Right ventricle myocardium superior (tissue), 1 donor: Measurements from ENCODE around the gene NAT9. TPM values are rescaled to one million over a fixed set of nuclear protein-coding genes. Genes with fewer than 3 reads are reported as not detected.
A peak's percentile ranks its signal among the peaks of the same experiment; 100 is the strongest.

ENCODE experiments used
- ATAC-seq: fragments of 200-7000 bp; cut with Tn5 transposase; one replicate; pipeline ENCODE4 v1.9.1; 2020; ENCODE audit warnings: mild to moderate bottlenecking; ENCODE audit not compliant: poor library complexity
- DNase-seq: peaks from one replicate; pipeline ENCODE4 v3.0.0-alpha.2; 2020
- intact Hi-C: fragments of 100-400 bp; cut with DNase I; formaldehyde crosslinking; loops from one replicate; pipeline ENCODE4 v1.11.2; 2022
- total RNA-seq: library from RNA; stranded (reverse); fragmentation: NEBNext Ultra II Directional; extraction: Animal tissue kit (Norgen Biotek cat#: 25700); gene quantifications from one replicate; pipeline ENCODE4 v1.2.1, GENCODE V29; 2021
- donor health status: DM: no; HTN: yes; CAD: no; lungs with severe emphysema.

NAT9 gene
- total RNA-seq, 1 donor from 2014 or later: 18.6 TPM

GRCh38 chr17:74769266-74769855, 6.8 kb downstream of the NAT9 start:
- DNase-seq (no peak), ATAC-seq (no peak)
- intact Hi-C loops: no loop called here

- peak; percentile 23 for ATAC-seq
- no peak for DNase-seq
- intact Hi-C loops: no loop called here
Observed at GRCh38 chr17:74768763-74769114, 7.4 kb downstream of the NAT9 start.

- DNase-seq: peak; percentile 83
- ATAC-seq: peak; percentile 77
- intact Hi-C loops: no loop called here
Observed at GRCh38 chr17:74768069-74768762, 7.9 kb downstream of the NAT9 start.

GRCh38 chr17:74767111-74767516, 9.0 kb downstream of the NAT9 start:
- ATAC-seq (no peak), DNase-seq (no peak)
- intact Hi-C loops: no loop called here

GRCh38 chr17:74766413-74766812, 9.7 kb downstream of the NAT9 start:
- no peak for ATAC-seq
- intact Hi-C loops: no loop called here
- no peak for DNase-seq

DNA sequence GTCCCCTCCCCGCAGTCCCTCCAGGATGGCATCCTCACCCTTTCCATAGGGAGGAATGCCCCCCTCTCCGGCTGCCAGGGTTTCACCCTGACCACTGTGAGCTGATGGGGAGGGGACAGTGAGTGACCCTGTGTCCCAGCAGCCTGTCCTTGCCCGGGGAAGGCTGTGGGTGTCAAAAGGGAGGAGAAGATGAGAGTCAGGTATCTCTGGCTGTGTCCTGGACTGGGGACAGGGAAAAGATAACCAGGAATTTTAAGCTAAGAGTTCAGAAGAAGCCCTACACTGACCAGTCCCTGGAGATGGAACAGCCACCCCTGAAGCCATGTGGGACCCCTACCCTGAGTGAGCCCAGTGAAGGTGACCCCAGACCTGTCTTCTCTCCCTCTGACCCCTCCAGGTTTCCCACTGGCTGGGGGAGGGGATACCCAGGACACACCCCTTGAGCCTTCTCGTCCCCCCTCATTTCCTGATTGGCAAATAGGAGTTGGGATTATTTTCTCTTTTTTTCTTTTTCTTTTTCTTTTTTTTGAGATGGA, 11.3 kb downstream of the NAT9 start:
- intact Hi-C loops: no loop called here
- DNase-seq (no peak), ATAC-seq (no peak)

DNA sequence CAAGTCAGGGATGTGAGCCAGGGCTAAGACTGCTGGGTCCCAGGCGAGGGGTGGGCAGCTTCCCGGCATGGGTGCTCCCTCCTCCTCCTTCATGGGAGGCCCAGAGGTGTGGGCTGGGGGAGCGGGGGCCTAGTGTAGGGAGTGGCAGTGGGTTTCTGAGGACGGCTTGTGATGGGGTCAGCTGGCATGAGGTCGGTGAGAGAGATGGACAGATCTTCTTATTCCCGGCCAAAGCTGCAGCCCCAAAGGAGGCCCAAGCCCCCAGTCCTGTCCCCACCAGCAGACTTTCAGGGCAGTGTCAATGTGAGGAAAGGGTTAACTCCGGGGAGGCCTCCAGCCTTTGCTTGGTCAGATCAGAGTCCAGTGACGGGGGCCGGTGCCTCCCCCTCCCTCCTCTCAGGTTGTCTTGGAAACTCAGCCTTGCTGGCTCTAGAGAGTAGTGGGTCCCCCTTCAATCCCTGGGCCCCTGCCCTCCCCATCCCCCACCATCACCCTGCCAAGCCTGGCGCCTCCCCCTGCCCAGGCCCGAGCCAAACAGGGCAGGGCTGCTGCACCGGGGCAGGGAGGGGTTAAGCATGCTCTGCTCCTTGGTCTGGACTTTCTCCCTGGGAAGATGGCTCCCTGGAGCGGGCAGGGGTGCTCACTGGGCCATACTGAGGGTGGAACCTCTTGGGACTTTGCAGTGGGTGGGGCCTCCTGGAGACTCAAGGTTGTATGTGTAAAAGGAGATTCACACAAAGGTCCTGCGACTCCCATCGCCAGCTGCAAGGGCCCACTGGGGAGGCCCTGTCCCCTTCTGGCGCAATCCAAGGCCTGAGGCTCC, 12.4 kb downstream of the NAT9 start:
- DNase-seq (no peak), ATAC-seq (no peak)
- intact Hi-C loops: no loop called here

DNA sequence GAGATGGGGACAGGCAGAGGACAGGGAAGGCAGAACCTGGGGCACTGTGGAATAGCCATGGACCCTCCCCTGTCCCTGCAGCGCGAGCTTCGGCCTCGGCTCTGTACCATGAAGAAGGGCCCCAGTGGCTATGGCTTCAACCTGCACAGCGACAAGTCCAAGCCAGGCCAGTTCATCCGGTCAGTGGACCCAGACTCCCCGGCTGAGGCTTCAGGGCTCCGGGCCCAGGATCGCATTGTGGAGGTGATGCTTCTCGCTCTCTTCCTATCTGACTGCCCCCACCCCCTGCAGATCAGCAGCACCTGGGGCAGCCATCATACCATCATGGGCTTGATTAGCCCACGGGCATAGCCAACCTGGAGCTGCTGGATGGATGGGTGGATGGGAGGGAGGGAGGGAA, 14.2 kb downstream of the NAT9 start:
- DNase-seq: no peak
- no peak for ATAC-seq
- intact Hi-C loops: no loop called here

DNA sequence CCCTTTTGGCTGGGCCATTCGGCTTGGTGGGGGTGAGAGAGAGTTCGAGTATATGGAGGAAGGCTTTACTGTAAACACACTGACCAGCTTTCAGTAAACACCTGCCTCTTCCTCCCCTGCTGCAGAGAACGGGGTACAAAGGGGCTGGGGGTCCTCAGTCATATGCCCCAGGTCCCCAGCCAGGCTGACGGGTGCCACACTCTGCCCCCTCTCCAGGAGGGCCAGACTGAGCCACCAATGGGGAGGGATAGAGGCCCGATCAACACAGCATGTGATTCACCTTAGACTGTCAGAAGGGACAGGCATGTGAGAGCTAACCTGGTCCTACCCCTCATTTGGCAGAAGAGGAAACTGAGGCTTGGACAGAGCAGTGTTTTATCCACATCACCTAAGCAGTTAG, 14.7 kb downstream of the NAT9 start:
- DNase-seq (no peak), ATAC-seq (no peak)
- intact Hi-C loops: no loop called here

DNA sequence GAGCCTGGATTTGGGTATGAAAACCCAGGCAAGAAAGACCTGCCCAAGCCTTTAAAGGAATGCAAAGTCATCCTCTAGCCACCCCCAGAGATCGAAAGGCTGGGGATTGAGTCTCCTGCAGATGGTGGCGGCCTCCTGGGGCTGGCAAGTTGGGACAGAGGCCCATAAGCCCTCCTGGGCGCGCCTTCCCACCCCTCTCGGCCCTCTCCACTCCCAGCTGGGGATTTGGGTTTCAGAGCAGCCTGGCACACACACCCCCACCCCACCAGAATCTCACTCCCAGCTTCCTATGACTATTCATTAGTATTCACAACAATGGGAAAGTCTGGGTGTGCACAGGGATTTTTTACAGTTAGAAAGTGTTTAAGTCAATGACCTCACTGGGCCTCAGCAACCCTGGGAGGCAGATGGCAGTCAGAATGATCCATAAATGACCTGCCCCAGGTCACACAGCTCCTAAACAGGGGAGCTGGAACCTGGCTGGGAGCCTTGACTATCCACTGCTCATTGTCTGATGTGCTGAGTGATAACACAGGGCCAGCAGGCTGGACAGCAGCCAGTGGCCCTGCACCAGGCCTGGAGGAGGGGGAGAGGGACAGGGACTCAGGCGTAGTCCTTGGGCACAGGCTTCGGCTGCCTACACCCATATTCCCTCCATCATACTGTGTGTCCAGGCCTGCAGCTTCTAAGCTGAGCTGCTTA, 15.6 kb downstream of the NAT9 start:
- ATAC-seq (peak; percentile 16), DNase-seq (no peak)
- intact Hi-C loops: no loop called here

DNA sequence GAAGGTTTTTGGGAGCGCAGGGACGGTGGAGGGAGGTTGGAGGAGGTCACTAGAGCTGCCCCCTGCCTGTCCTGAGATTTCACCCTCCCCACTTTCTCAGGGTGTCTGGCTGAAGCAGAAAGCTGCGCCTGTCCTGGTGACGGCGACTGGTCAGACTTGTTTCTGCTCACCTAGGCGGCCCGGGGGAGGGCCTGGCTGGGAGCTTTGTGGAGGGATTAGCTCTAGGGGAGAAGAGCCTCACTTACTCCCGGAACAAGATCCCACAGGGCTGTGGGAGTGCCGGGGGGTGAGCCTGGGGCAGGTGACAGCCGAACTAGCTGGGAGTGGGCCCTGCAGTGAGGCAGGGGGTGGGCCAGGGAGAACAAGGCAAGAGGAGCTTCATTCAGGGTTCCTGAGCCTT, 16.2 kb downstream of the NAT9 start:
- no peak for ATAC-seq
- no peak for DNase-seq
- intact Hi-C loops: no loop called here

GRCh38 chr17:74759243-74759801, 16.8 kb downstream of the NAT9 start:
- ATAC-seq: peak; percentile 6
- no peak for DNase-seq
- intact Hi-C loops: no loop called here

DNA sequence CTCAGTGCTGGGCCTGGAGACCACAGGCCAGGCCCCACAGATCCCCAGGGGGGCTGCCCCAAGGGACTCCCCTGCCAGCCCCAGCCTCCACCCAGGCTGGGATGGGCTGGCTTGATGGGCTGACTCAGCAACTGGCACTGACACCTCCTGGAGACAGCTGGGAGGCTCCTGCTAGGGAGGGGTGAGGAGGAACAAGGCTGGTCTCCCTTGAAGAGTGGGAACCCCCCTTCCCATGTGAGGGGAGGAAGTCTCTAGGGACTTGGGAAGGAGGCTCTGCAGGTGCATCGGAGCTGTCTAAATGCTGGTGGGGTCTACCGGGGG, 17.3 kb downstream of the NAT9 start:
- intact Hi-C loops: no loop called here
- peak; percentile 38 for ATAC-seq
- no peak for DNase-seq

- peak; percentile 64 for DNase-seq
- peak; percentile 64 for ATAC-seq
- intact Hi-C loops: no loop called here
Observed at GRCh38 chr17:74757931-74758847, 18.0 kb downstream of the NAT9 start.

- ATAC-seq (peak; percentile 40), DNase-seq (peak; percentile 79)
- intact Hi-C loops: no loop called here
Observed at GRCh38 chr17:74757502-74757901, 18.6 kb downstream of the NAT9 start.

- no peak for DNase-seq
- intact Hi-C loops: no loop called here
- ATAC-seq: no peak
Observed at GRCh38 chr17:74756891-74757290, 19.3 kb downstream of the NAT9 start.

GRCh38 chr17:74755533-74755932, 20.6 kb downstream of the NAT9 start:
- intact Hi-C loops: no loop called here
- no peak for ATAC-seq
- DNase-seq: no peak

- DNase-seq: no peak
- ATAC-seq: no peak
- intact Hi-C loops: no loop called here
Observed at GRCh38 chr17:74754832-74755231, 21.3 kb downstream of the NAT9 start.
